Sigmoid colon (tissue), 7 donors: ENCODE results near the gene TMEM255B. TPM values are rescaled to one million over a fixed set of nuclear protein-coding genes. Genes with fewer than 3 reads are reported as not detected.

Source experiments
- DNase-seq: peaks from one replicate; pipeline ENCODE4 v3.0.0-alpha.2; 2019
- H3K27ac ChIP-seq, 4 donors: fragments of 200-600 bp; sonication (generic); one replicate each; pipeline ENCODE4 v1.5.1; 2016 to 2019; ENCODE audit warnings: mild to moderate bottlenecking in 1 of 4
- H3K27me3 ChIP-seq, 3 donors: fragments of 200-600 bp; sonication (generic); one replicate each; pipeline ENCODE4 v1.5.1; 2019; ENCODE audit warnings: mild to moderate bottlenecking in 1 of 3
- H3K36me3 ChIP-seq, 4 donors: fragments of 200-600 bp; sonication (generic); one replicate each; pipeline ENCODE4 v1.5.1; 2016 to 2019
- H3K4me1 ChIP-seq, 4 donors: fragments of 200-600 bp; sonication (generic); one replicate each; pipeline ENCODE4 v1.5.1; 2017 to 2019
- H3K4me3 ChIP-seq, 4 donors: fragments of 200-600 bp; sonication (generic); one replicate each; pipeline ENCODE4 v1.5.1; 2017 to 2019; ENCODE audit warnings: mild to moderate bottlenecking in 2 of 4, moderate library complexity in 1 of 4
- H3K9me3 ChIP-seq, 4 donors: fragments of 200-600 bp in 3 of 4; sonication (generic) in 3 of 4; one replicate each; pipeline versions ENCODE4 v1.5.1 to v1.6.1; 2013 to 2019
- CTCF ChIP-seq, 4 experiments: fragments of 450-650 bp in 3 of 4; fragments of 200-600 bp in 1 of 4; IDR thresholded peaks; one replicate each; pipeline ENCODE4 v1.5.1; 2016 to 2019; ENCODE audit warnings: antibody characterized with exemption in 4 of 4, mild to moderate bottlenecking in 3 of 4, moderate library complexity in 2 of 4
- EP300 ChIP-seq, 4 donors: sonication (generic); formaldehyde crosslinking; IDR thresholded peaks; one replicate each; pipeline ENCODE4 v1.6.1; 2017; ENCODE audit warnings: antibody characterized with exemption in 4 of 4
- POLR2A ChIP-seq, 2 donors: fragments of 450-650 bp; IDR thresholded peaks; one replicate each; pipeline ENCODE4 v1.6.1; 2016; ENCODE audit warnings: antibody characterized with exemption in 2 of 2, mild to moderate bottlenecking in 2 of 2, moderate library complexity in 2 of 2
- POLR2AphosphoS5 ChIP-seq, 4 donors: sonication (generic); formaldehyde crosslinking; IDR thresholded peaks; one replicate each; pipeline ENCODE4 v1.6.1; 2017; ENCODE audit warnings: antibody characterized with exemption in 4 of 4
- WGBS, 2 donors: extraction: QIAGEN DNeasy Blood & Tissue Kit; methylation state at CpG; one replicate each; pipeline ENCODE4 v1.1.7; 2013; 5-methylcytosine and 5-hydroxymethylcytosine counted together
- intact Hi-C: fragments of 100-400 bp; cut with DNase I; formaldehyde crosslinking; loops from one replicate; pipeline ENCODE4 v1.15.1; 2023
- polyA plus RNA-seq, 3 donors: library from polyadenylated mRNA; stranded (reverse); fragments of 200-250 nt; gene quantifications; one replicate each; pipeline ENCODE4 v1.2.3, GENCODE V29; 2013
- total RNA-seq, 4 donors: library from RNA; depleted of rRNA; stranded (reverse); fragments of >200 nt; gene quantifications; one replicate each; pipeline ENCODE4 v1.1.0, GENCODE V29; 2016
- donor health status: healthy with polysubstance abuse.
- donor health status: Bipolar disorder and iron deficiency.
- donor health status: healthy.

The TMEM255B gene
- total and polyA plus RNA-seq, 7 donors, result 0.60 to 11.1 (median 4.3) TPM

- no peaks in the 10 kb centered on the region for H3K9me3 ChIP-seq
- DNase-seq, result no peak
- TF ChIP-seq EP300 (IDR thresholded peaks at IDR 0.05) (no peak), POLR2AphosphoS5 (IDR thresholded peaks at IDR 0.05) (no peak), CTCF (IDR thresholded peaks at IDR 0.05) (no peak), POLR2A (IDR thresholded peaks at IDR 0.05) (no peak)
- H3K27me3 ChIP-seq, result peaks cover 0 to 28% (median 4%) of the 10 kb centered on the region in 3 donors
- H3K4me3 ChIP-seq, result no peak overlapping the region
- intact Hi-C loops, result no loop called here
- H3K27ac ChIP-seq, result no peak overlapping the region
- H3K4me1 ChIP-seq, result no peaks in the 10 kb centered on the region
- H3K36me3 ChIP-seq, result no peaks in the 10 kb centered on the region
- 92 to 95% methylated on average over 14 of the region's 14 CpGs for WGBS, 2 donors
Measured at GRCh38 chr13:113735750-113736149, 23.3 kb upstream of the TMEM255B start.

- Histone ChIP-seq H3K27me3 (peaks cover 0 to 28% (median 4%) of the 10 kb centered on the region in 3 donors), H3K27ac (no peak overlapping the region), H3K4me1 (no peaks in the 10 kb centered on the region), H3K4me3 (no peak overlapping the region), H3K36me3 (no peaks in the 10 kb centered on the region), H3K9me3 (no peaks in the 10 kb centered on the region)
- intact Hi-C loops, result no loop called here
- no peak for DNase-seq
- TF ChIP-seq POLR2AphosphoS5 (IDR thresholded peaks at IDR 0.05) (no peak), POLR2A (IDR thresholded peaks at IDR 0.05) (no peak), EP300 (IDR thresholded peaks at IDR 0.05) (no peak), CTCF (IDR thresholded peaks at IDR 0.05) (no peak)
- 26 to 44% methylated on average over 10 of the region's 10 CpGs for WGBS, 2 donors
Measured at GRCh38 chr13:113736258-113736731, 22.7 kb upstream of the TMEM255B start.

GRCh38 chr13:113737803-113738202 is 21.2 kb upstream of the TMEM255B start:
- WGBS, 2 donors, result 84 to 92% methylated on average over 5 of the region's 5 CpGs

GRCh38 chr13:113739527-113740285 is 19.3 kb upstream of the TMEM255B start:
- intact Hi-C loops, result no loop called here

More at GRCh38 chr13:113737803-113738202, 21.2 kb upstream of the TMEM255B start:
- intact Hi-C loops, result no loop called here
- Histone ChIP-seq H3K9me3 (no peaks in the 10 kb centered on the region), H3K4me3 (no peak overlapping the region), H3K27ac (no peak overlapping the region), H3K27me3 (peaks cover 0 to 42% (median 4%) of the 10 kb centered on the region in 3 donors), H3K36me3 (no peaks in the 10 kb centered on the region), H3K4me1 (peaks cover 0 to 4% (median 0%) of the 10 kb centered on the region in 4 donors)
- TF ChIP-seq EP300 (IDR thresholded peaks at IDR 0.05) (no peak), POLR2A (IDR thresholded peaks at IDR 0.05) (no peak), CTCF (IDR thresholded peaks at IDR 0.05) (no peak), POLR2AphosphoS5 (IDR thresholded peaks at IDR 0.05) (no peak)
- DNase-seq, result no peak

GRCh38 chr13:113740286-113740556 is 18.8 kb upstream of the TMEM255B start:
- WGBS, 2 donors, result 68 to 91% methylated on average over 9 of the region's 9 CpGs
- DNase-seq, result no peak
- intact Hi-C loops, result no loop called here
- Histone ChIP-seq H3K4me3 (no peak overlapping the region), H3K36me3 (no peaks in the 10 kb centered on the region), H3K4me1 (peaks cover 0 to 4% (median 0%) of the 10 kb centered on the region in 4 donors), H3K27ac (no peak overlapping the region), H3K9me3 (no peaks in the 10 kb centered on the region), H3K27me3 (peaks cover 0 to 42% (median 4%) of the 10 kb centered on the region in 3 donors)
- TF ChIP-seq POLR2A (IDR thresholded peaks at IDR 0.05) (no peak), POLR2AphosphoS5 (IDR thresholded peaks at IDR 0.05) (no peak), CTCF (IDR thresholded peaks at IDR 0.05) (no peak), EP300 (IDR thresholded peaks at IDR 0.05) (no peak)

More at GRCh38 chr13:113739527-113740285, 19.3 kb upstream of the TMEM255B start:
- Histone ChIP-seq H3K4me1 (peaks cover 0 to 4% (median 0%) of the 10 kb centered on the region in 4 donors), H3K27ac (no peak overlapping the region), H3K9me3 (no peaks in the 10 kb centered on the region), H3K4me3 (no peak overlapping the region), H3K27me3 (peaks cover 0 to 42% (median 4%) of the 10 kb centered on the region in 3 donors), H3K36me3 (no peaks in the 10 kb centered on the region)
- DNase-seq, result no peak
- 90 to 91% methylated on average over 22 of the region's 22 CpGs for WGBS, 2 donors
- TF ChIP-seq EP300 (IDR thresholded peaks at IDR 0.05), result no peak
- no peak for TF ChIP-seq POLR2AphosphoS5 (IDR thresholded peaks at IDR 0.05)
- TF ChIP-seq POLR2A (IDR thresholded peaks at IDR 0.05), result no peak
